GM10248 (cell line): ENCODE measurements around the gene ASB6.
"Not testable (repeated sequence)": the region's sequence is repeated elsewhere in the genome, so short reads cannot be mapped to it uniquely, and the experiment has no call there.

Experiments
- CTCF ChIA-PET: fragments of 300-600 bp; sonication (Branson Sonifier 250); formaldehyde crosslinking; extraction: SDS; loops from one replicate; lab custom pipeline; 2021; ENCODE audit warnings: antibody characterized with exemption; lab: Yijun Ruan, JAX
- POLR2A ChIA-PET: fragments of 350-650 bp; sonication (Branson Sonifier 250); formaldehyde crosslinking; extraction: SDS; loops from one replicate; lab custom pipeline; 2020; ENCODE audit warnings: antibody characterized with exemption; lab: Yijun Ruan, JAX
- DNase-seq: peaks from one replicate; pipeline ENCODE4 v3.0.0; 2012; ENCODE audit errors: extremely low spot score
- CTCF ChIP-seq: IDR thresholded peaks from 2 replicates; pipeline ENCODE4 v1.5.1; 2012; ENCODE audit warnings: mild to moderate bottlenecking, low read depth; ENCODE audit errors: extremely low read depth, missing control alignments, control extremely low read depth

ASB6 gene

GRCh38 chr9:129596541-129597331 lies 45.2 kb downstream of the ASB6 start:
- ChIA-PET CTCF (interaction anchor here (0.9 to 2.7 kb wide), 12 partner anchors 9 to 471 kb away, joined by 3 to 14 read pairs (median 5); no protein-coding TSS in a partner anchor), POLR2A (no interaction called here)
- TF ChIP-seq CTCF = no peak
- DNase-seq = no peak

- no peak for TF ChIP-seq CTCF
- DNase-seq = no peak
- ChIA-PET POLR2A (interaction anchor here (0.8 kb wide), 1 partner anchor 93 kb away, joined by 5 read pairs; no protein-coding TSS in a partner anchor), CTCF (interaction anchor here (0.7 to 2.7 kb wide), 12 partner anchors 10 to 471 kb away, joined by 3 to 14 read pairs (median 4); no protein-coding TSS in a partner anchor)
Observed at GRCh38 chr9:129595903-129596540, 45.9 kb downstream of the ASB6 start.

- no peak for TF ChIP-seq CTCF
- CTCF ChIA-PET = interaction anchor here (0.7 to 2.7 kb wide), 9 partner anchors 9 to 470 kb away, joined by 3 to 14 read pairs (median 5); no protein-coding TSS in a partner anchor
- DNase-seq = no peak
- POLR2A ChIA-PET = interaction anchor here (0.8 kb wide), 1 partner anchor 92 kb away, joined by 5 read pairs; no protein-coding TSS in a partner anchor
Observed at GRCh38 chr9:129595311-129595741, 46.6 kb downstream of the ASB6 start.

GRCh38 chr9:129594632-129595031 lies 47.3 kb downstream of the ASB6 start:
- DNase-seq = no peak
- TF ChIP-seq CTCF = no peak
- ChIA-PET CTCF (no interaction called here), POLR2A (no interaction called here)

- ChIA-PET POLR2A (interaction anchor here (0.6 kb wide), 2 partner anchors 18 to 419 kb away, joined by 3 to 4 read pairs; no protein-coding TSS in a partner anchor), CTCF (interaction anchor here (1.1 to 3.1 kb wide), 2 partner anchors 9 to 32 kb away, joined by 3 to 8 read pairs; no protein-coding TSS in a partner anchor)
- not testable (repeated sequence) for DNase-seq
Observed at GRCh38 chr9:129592790-129593189, 49.2 kb downstream of the ASB6 start.

GRCh38 chr9:129591916-129592315 lies 50.0 kb downstream of the ASB6 start:
- no peak for DNase-seq
- ChIA-PET CTCF (interaction anchor here (0.9 to 3.1 kb wide), 2 partner anchors 19 to 33 kb away, joined by 3 to 8 read pairs; no protein-coding TSS in a partner anchor), POLR2A (no interaction called here)
- TF ChIP-seq CTCF = no peak
